Measurements from ENCODE around the gene CDK15.

- TF ChIP-seq CTCF (tag by site-specific recombination; IDR thresholded peaks at IDR 0.05) (no peak), ZNF629 (tag by site-specific recombination; IDR thresholded peaks at IDR 0.05) (no peak), ZNF398 (tag by site-specific recombination; IDR thresholded peaks at IDR 0.05) (no peak), YY1 (tag by site-specific recombination; IDR thresholded peaks at IDR 0.05) (no peak), BCL11A (tag by site-specific recombination; IDR thresholded peaks at IDR 0.05; ENCODE audit: low read depth) (no peak), YY2 (tag by site-specific recombination; IDR thresholded peaks at IDR 0.05) (no peak), ZNF777 (tag by site-specific recombination; IDR thresholded peaks at IDR 0.05; ENCODE audit: borderline replicate concordance) (no peak), ZNF585B (tag by site-specific recombination; IDR thresholded peaks at IDR 0.05) (no peak), TRIM28 (IDR thresholded peaks at IDR 0.05; ENCODE audit: borderline replicate concordance, low read length) (0 out of 2 replicates have a peak, but pooled peaks have one; percentile 61), ZNF549 (tag by site-specific recombination; IDR thresholded peaks at IDR 0.05) (no peak)
Observed at GRCh38 chr2:201882353-201883090, 76.2 kb downstream of the CDK15 start.

Measured in HEK293 (cell line).